Psoas muscle (tissue), 8 donors: Measurements from ENCODE around the gene CPNE2. TPM values are rescaled to one million over a fixed set of nuclear protein-coding genes. Genes with fewer than 3 reads are reported as not detected.

Experiments used
- ATAC-seq, 4 donors: fragments of 200-7000 bp; cut with Tn5 transposase; one replicate each; pipeline ENCODE4 v1.9.1; 2020; ENCODE audit warnings: moderate library complexity in 3 of 4, mild to moderate bottlenecking in 2 of 4
- DNase-seq, 2 donors: peaks; one replicate each; pipeline ENCODE4 v3.0.0-alpha.2; 2020
- H3K27ac ChIP-seq: fragments of 200-600 bp; one replicate; pipeline ENCODE4 v1.8.0; 2022
- H3K27me3 ChIP-seq, 3 donors: fragments of 200-600 bp in 1 of 3; one replicate each; pipeline versions ENCODE4 v1.6.1 to v1.8.0; 2013 to 2022; ENCODE audit warnings: low read length in 2 of 3, mild to moderate bottlenecking in 2 of 3, moderate library complexity in 1 of 3; ENCODE audit not compliant: insufficient read depth in 3 of 3
- H3K36me3 ChIP-seq, 2 donors: fragments of 200-600 bp in 1 of 2; one replicate each; pipeline versions ENCODE4 v1.6.1 to v1.8.0; 2013 to 2022; ENCODE audit warnings: low read depth in 1 of 2, mild to moderate bottlenecking in 1 of 2, moderate library complexity in 1 of 2; ENCODE audit not compliant: insufficient read depth in 1 of 2
- H3K4me1 ChIP-seq: fragments of 200-600 bp; one replicate; pipeline ENCODE4 v1.8.0; 2022
- H3K4me3 ChIP-seq: fragments of 200-600 bp; one replicate; pipeline ENCODE4 v1.8.0; 2022; ENCODE audit warnings: mild to moderate bottlenecking
- H3K9me3 ChIP-seq: fragments of 200-600 bp; one replicate; pipeline ENCODE4 v1.8.0; 2022
- WGBS, 3 donors: extraction: QIAGEN DNeasy Blood & Tissue Kit; methylation state at CpG; one replicate each; pipeline versions ENCODE4 v1.1.6 to v1.1.7; 2013; 5-methylcytosine and 5-hydroxymethylcytosine counted together
- intact Hi-C, 2 donors: fragments of 100-400 bp; cut with DNase I; formaldehyde crosslinking; loops; one replicate each; pipeline versions ENCODE4 v1.11.0 to v1.14.2; 2022
- polyA plus RNA-seq, 3 donors: library from polyadenylated mRNA; stranded (reverse); fragments of 200-250 nt; gene quantifications; one replicate each; pipeline ENCODE4 v1.2.3, GENCODE V29; 2013
- total RNA-seq, 4 donors: library from RNA; stranded (reverse); fragmentation: NEBNext Ultra II Directional in 2 of 4; extraction: Animal tissue kit (Norgen Biotek cat#: 25700) in 2 of 4; gene quantifications; one replicate each; pipeline versions ENCODE4 v1.2.1 to v1.2.4, GENCODE V29; 2021 to 2023
- TF ChIP-seq, protein P1 (sequence below): fragments of 200-600 bp; IDR thresholded peaks from one replicate; pipeline ENCODE4 v1.8.0; 2022; ENCODE audit warnings: antibody characterized with exemption
- donor health status: healthy with polysubstance abuse.
- donor health status: DM: no; HTN: no; CAD: no; lungs with moderate emphysema.
- donor health status: Bipolar disorder and iron deficiency.
- donor health status: healthy.
- donor health status: DM: yes; HTN: yes; CAD: no.
- donor health status: DM: no; HTN: no; CAD: no.
- donor health status: DM: no; HTN: no; CAD: no.
- donor health status: DM: yes; HTN: yes; CAD: no.

CPNE2 gene
- total and polyA plus RNA-seq, 7 donors: 8.1 to 16.9 (median 12.4) TPM

DNA sequence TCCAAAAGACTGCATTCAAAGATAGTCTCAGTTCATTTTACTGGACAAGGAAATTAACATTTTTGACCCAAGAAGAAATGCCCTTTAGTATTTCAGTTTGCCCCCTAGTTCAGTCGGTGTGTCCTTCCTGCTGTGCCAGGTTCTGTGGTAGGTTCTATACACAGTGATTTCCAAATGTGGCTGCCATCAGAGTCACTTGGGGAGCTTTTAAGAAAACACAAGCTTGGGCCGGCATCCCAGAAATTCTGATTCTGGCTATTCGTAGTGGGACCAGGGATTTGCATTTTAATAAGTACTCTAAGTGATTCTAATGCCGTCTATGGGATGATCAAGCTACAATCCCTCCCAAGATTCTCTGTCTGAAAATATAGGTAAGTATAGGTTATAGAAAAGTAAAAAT lies 103.9 kb downstream of the CPNE2 start:
- H3K27me3 ChIP-seq: no peaks in the 10 kb centered on the region
- 73 to 77% (median 73%) methylated on average over 4 of the region's 4 CpGs for WGBS, 3 donors
- TF ChIP-seq, protein P1, sequence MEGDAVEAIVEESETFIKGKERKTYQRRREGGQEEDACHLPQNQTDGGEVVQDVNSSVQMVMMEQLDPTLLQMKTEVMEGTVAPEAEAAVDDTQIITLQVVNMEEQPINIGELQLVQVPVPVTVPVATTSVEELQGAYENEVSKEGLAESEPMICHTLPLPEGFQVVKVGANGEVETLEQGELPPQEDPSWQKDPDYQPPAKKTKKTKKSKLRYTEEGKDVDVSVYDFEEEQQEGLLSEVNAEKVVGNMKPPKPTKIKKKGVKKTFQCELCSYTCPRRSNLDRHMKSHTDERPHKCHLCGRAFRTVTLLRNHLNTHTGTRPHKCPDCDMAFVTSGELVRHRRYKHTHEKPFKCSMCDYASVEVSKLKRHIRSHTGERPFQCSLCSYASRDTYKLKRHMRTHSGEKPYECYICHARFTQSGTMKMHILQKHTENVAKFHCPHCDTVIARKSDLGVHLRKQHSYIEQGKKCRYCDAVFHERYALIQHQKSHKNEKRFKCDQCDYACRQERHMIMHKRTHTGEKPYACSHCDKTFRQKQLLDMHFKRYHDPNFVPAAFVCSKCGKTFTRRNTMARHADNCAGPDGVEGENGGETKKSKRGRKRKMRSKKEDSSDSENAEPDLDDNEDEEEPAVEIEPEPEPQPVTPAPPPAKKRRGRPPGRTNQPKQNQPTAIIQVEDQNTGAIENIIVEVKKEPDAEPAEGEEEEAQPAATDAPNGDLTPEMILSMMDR: no peak
- peaks cover 25% of the 10 kb centered on the region for H3K4me1 ChIP-seq
- H3K36me3 ChIP-seq: no peaks in the 10 kb centered on the region
- no peak overlapping the region for H3K4me3 ChIP-seq
- no peaks in the 10 kb centered on the region for H3K9me3 ChIP-seq
- intact Hi-C loops: no loop called here
- no peak overlapping the region for H3K27ac ChIP-seq
- DNase-seq (no peak), ATAC-seq (no peak)

GRCh38 chr16:57196753-57197152 lies 104.4 kb downstream of the CPNE2 start:
- DNase-seq: no peak
- peaks cover 20% of the 10 kb centered on the region for H3K4me1 ChIP-seq
- H3K36me3 ChIP-seq: no peaks in the 10 kb centered on the region
- H3K4me3 ChIP-seq: no peak overlapping the region
- WGBS, 3 donors: 84 to 89% (median 86%) methylated on average over 3 of the region's 3 CpGs
- no peaks in the 10 kb centered on the region for H3K9me3 ChIP-seq
- no peak for ATAC-seq
- H3K27ac ChIP-seq: no peak overlapping the region
- intact Hi-C loops: no loop called here
- no peaks in the 10 kb centered on the region for H3K27me3 ChIP-seq
- TF ChIP-seq, protein P1: no peak

Other genes with a start within 250 kb of the CPNE2 start
- gene SLC12A3, start 227.4 kb upstream of the CPNE2 start, total RNA-seq: under 1 TPM in 1 of 4 donors, not detected in 3; 0.06 TPM
- gene SLC12A3, start 227.4 kb upstream of the CPNE2 start, polyA plus RNA-seq: under 1 TPM in 1 of 3 donors, not detected in 2; 0.01 TPM
- gene HERPUD1, start 160.4 kb upstream of the CPNE2 start, total RNA-seq: 100 to 1,000 TPM in 1 of 4 donors, 10 to 100 TPM in 3; 70.2 to 137 (median 90.8) TPM
- 100 to 1,000 TPM; 113 to 162 (median 122) TPM for gene HERPUD1, start 160.4 kb upstream of the CPNE2 start, polyA plus RNA-seq
- under 1 TPM in 3 of 4 donors, not detected in 1; 0.17 to 0.67 (median 0.19) TPM for gene CETP, start 130.6 kb upstream of the CPNE2 start, total RNA-seq
- gene CETP, start 130.6 kb upstream of the CPNE2 start, polyA plus RNA-seq: under 1 TPM in 2 of 3 donors, not detected in 1; 0.05 to 0.14 TPM
- gene NLRC5, start 103.0 kb upstream of the CPNE2 start, total RNA-seq: 10 to 100 TPM in 1 of 4 donors, 1 to 10 TPM in 3; 6.4 to 13.6 (median 7.8) TPM
- gene NLRC5, start 103.0 kb upstream of the CPNE2 start, polyA plus RNA-seq: 1 to 10 TPM; 2.3 to 4.5 (median 2.7) TPM
- 10 to 100 TPM; 47.9 to 60.4 (median 50.2) TPM for gene PSME3IP1, start 93.5 kb downstream of the CPNE2 start, total RNA-seq
- gene PSME3IP1, start 93.5 kb downstream of the CPNE2 start, polyA plus RNA-seq: 10 to 100 TPM; 37.1 to 61.9 (median 47.6) TPM
- gene RSPRY1, start 93.7 kb downstream of the CPNE2 start, total RNA-seq: 10 to 100 TPM; 14.6 to 19.5 (median 16.7) TPM
- 10 to 100 TPM in 2 of 3 donors, 1 to 10 TPM in 1; 7.1 to 18.2 (median 11.0) TPM for gene RSPRY1, start 93.7 kb downstream of the CPNE2 start, polyA plus RNA-seq
- gene ARL2BP, start 152.7 kb downstream of the CPNE2 start, total RNA-seq: 10 to 100 TPM; 25.2 to 39.9 (median 29.2) TPM
- 10 to 100 TPM; 47.9 to 88.3 (median 53.3) TPM for gene ARL2BP, start 152.7 kb downstream of the CPNE2 start, polyA plus RNA-seq
- 1 to 10 TPM in 3 of 4 donors, under 1 TPM in 1; 0.39 to 2.4 (median 1.4) TPM for gene PLLP, start 192.1 kb downstream of the CPNE2 start, total RNA-seq
- gene PLLP, start 192.1 kb downstream of the CPNE2 start, polyA plus RNA-seq: 1 to 10 TPM; 2.0 to 3.1 (median 2.7) TPM